DLD1 (cell line): ENCODE data around the gene GMPR2.
"Not testable (repeated sequence)": the region's sequence is repeated elsewhere in the genome, so short reads cannot be mapped to it uniquely, and the experiment has no call there.

ENCODE experiments used
- in situ Hi-C: cut with HindIII; loops from 2 replicates; pipeline ENCODE4 v1.10.0; 2017; ENCODE audit warnings: low sequenced_read_pairs

The GMPR2 gene

GRCh38 chr14:24226473-24226872 lies 6.3 kb upstream of the GMPR2 start:
- in situ Hi-C loops = no loop called here

GRCh38 chr14:24228902-24229301 lies 3.8 kb upstream of the GMPR2 start:
- in situ Hi-C loops = no loop called here

GRCh38 chr14:24231263-24232120 lies 1.2 kb upstream of the GMPR2 start:
- in situ Hi-C loops = no loop called here

- in situ Hi-C loops = no loop called here
Measured at GRCh38 chr14:24232121-24232644, 546 bp upstream of the GMPR2 start, which contains the start of gene NEDD8. TSS of gene NEDD8 (minus strand) at chr14:24232367. CDS start at chr14:24232267, 100 bp downstream.

GRCh38 chr14:24233538-24233866 lies 773 bp downstream of the GMPR2 start:
- in situ Hi-C loops = no loop called here

- in situ Hi-C loops = no loop called here
Measured at GRCh38 chr14:24234095-24235005, 1.6 kb downstream of the GMPR2 start.

- in situ Hi-C loops = no loop called here
Measured at GRCh38 chr14:24235804-24236688, 3.3 kb downstream of the GMPR2 start.

GRCh38 chr14:24236689-24237462 lies 4.1 kb downstream of the GMPR2 start:
- in situ Hi-C loops = no loop called here

GRCh38 chr14:24237463-24237955 lies 4.8 kb downstream of the GMPR2 start:
- in situ Hi-C loops = no loop called here

GRCh38 chr14:24238123-24238522 lies 5.4 kb downstream of the GMPR2 start:
- in situ Hi-C loops = no loop called here

GRCh38 chr14:24238527-24239037 lies 5.9 kb downstream of the GMPR2 start:
- in situ Hi-C loops = no loop called here

GRCh38 chr14:24240110-24240918 lies 7.6 kb downstream of the GMPR2 start:
- in situ Hi-C loops = no loop called here

- in situ Hi-C loops = no loop called here
Measured at GRCh38 chr14:24241829-24242443, 9.2 kb downstream of the GMPR2 start.

- in situ Hi-C loops = no loop called here
Measured at GRCh38 chr14:24243336-24243836, 10.7 kb downstream of the GMPR2 start.

- in situ Hi-C loops = not testable (repeated sequence)
Measured at GRCh38 chr14:24245350-24245749, 12.6 kb downstream of the GMPR2 start.

- in situ Hi-C loops = no loop called here
Measured at GRCh38 chr14:24246765-24247212, 14.1 kb downstream of the GMPR2 start.

GRCh38 chr14:24247422-24247821 lies 14.7 kb downstream of the GMPR2 start:
- in situ Hi-C loops = no loop called here
